Cerebellar cortex (tissue), 1 donor: ENCODE results near the gene E2F4.
A peak's percentile ranks its signal among the peaks of the same experiment; 100 is the strongest.

Experiments used
- DNase-seq: peaks from one replicate; pipeline ENCODE4 v3.0.0-alpha.2; 2015; ENCODE audit warnings: low spot score

E2F4 gene

DNA sequence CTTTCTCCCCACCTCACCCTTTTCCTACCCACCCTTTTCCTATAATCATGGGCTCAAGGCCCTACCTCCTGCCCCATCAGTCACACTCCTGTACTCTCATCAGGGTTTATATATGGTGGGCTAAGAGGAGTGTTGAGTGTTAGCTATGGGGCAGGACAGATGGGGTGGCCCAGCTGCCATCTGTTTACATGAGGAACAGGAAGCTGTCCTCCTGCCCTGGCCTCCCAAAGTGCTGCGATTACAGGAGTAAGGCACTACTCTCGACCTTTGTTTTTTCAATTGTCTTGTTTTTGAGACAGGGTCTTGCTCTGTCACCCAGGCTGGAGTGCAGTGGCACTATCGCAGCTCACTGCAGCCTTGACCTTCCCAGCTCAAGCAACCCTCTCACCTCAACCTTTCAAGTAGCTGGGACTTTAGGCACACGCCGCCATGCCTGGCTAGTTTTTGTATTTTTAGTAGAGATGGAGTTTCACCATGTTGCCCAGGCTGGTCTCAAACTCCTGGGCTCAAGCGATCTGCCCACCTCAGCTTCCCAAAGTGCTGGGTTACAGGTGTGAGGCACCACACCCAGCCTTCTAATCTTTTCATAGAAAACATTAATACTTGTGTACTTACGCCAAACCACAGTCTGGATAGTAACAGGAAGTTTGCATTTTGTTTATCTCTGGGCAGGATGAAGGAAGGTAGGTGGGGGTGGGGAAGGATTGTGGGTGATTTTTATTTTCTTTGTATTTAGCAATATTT is 33.9 kb upstream of the E2F4 start:
- no peak for DNase-seq

DNA sequence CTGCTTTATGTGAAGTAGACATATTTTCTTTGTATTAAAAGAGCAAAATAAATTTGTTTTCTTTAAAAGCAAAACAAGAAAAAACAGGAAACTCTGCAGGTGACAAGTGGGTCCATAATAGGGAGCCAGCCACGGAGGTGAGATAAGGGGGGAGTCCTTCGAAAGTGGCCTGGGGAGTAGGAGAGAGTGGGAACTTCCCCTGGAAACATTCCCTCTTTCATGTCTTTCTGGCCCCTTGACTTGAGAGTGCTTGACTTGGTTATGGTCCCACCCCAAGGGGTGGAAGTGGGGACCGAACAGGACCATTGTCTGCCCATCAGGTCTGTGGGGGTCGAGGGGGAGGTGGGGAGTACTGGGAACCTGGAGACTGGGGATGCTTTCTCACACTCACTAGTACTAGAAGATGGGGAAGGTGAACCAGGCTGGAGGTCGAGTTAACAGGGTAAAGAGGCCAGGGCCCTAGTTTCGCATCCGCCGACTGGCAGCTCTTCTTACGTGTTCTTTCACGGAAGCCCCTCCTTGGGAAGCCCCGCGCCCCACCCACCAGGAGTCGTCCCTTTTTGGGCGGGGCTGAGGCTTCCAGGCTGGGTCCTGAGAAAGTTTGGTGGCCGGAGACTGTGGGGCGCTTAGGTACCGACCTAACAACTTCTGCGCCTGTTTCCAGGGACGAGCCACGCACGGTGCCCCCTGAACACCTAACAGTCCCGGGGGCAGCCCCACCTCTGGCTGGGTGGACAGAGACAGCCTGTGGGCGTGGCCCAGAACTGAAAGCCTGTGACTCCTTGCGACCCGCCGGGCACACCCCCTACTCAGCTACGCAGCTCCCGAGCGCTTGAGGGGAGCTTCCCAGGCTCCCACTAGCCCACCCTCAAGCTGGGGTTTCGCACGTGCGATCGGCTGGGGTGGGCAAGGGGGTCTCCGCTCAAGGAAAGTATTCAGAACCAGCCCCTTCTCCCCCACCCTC is 33.0 kb upstream of the E2F4 start:
- DNase-seq = no peak

GRCh38 chr16:67161595-67162058 is 30.3 kb upstream of the E2F4 start:
- peak; percentile 79 for DNase-seq

- peak; percentile 73 for DNase-seq
Observed at GRCh38 chr16:67162506-67163163, 29.3 kb upstream of the E2F4 start.

- peak; percentile 81 for DNase-seq
Observed at GRCh38 chr16:67163164-67163998, 28.6 kb upstream of the E2F4 start.

GRCh38 chr16:67163999-67164558 is 27.9 kb upstream of the E2F4 start:
- DNase-seq = no peak

DNA sequence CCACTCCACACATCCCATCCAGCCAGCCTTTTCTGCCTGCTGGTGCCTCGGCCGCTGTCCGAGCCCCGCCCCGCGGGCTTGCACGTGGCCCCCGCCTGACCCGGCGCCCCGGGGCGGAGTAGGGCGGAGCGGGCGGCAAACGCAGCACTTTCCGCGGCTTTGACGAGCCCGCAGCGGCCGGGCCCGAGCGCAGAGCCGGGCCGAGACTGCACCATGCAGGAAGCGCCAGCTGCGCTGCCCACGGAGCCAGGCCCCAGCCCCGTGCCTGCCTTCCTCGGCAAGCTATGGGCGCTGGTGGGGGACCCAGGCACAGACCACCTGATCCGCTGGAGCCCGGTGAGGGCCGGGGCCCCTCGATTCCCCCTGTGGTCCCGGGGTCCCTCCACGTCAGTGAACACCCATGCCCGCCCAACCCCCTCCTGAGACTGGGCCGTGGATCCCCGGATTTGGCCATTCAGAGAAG is 27.3 kb upstream of the E2F4 start, which contains the start of gene HSF4:
Gene HSF4 (plus strand): TSS at position 147 of the 463 bp plus-strand sequence. CDS start 67 bp downstream, at position 214.
- peak; percentile 66 for DNase-seq

DNA sequence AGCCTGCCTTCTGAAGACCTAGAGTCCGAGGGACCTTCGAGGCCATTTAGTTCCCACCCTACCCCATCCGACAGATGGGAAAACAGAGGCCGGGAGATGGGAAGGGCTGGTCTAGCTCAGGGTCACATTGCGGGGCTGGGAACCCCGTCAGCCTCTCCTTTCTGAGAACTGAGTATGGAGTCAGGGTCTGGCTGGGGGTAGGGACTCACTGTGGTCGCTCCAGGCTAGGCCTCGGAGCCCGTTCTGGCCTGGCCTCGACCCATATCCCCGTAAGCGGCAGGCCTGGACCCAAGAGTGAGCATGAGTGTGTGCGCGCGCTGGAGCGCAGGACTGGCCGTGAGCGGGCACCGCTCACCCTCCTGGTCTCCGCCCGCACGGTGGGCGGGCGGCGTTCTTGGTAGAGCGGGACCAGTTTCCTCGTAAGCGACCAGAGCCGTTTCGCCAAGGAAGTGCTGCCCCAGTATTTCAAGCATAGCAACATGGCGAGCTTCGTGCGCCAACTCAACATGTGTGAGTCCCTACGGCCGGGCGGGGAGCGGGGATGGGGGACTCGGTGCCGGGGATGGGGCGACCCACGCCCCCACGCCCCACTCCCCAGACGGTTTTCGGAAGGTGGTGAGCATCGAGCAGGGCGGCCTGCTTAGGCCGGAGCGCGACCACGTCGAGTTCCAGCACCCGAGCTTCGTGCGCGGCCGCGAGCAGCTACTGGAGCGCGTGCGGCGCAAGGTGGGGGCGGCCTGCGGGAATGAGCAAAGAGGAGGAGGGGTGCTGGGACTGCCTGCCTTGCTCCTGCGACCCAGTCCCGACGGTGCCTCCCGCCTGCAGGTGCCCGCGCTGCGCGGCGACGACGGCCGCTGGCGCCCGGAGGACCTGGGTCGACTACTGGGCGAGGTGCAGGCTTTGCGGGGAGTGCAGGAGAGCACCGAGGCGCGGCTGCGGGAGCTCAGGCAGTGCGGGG is 26.6 kb upstream of the E2F4 start:
- DNase-seq = no peak

GRCh38 chr16:67166110-67166547 is 25.8 kb upstream of the E2F4 start:
- no peak for DNase-seq

DNA sequence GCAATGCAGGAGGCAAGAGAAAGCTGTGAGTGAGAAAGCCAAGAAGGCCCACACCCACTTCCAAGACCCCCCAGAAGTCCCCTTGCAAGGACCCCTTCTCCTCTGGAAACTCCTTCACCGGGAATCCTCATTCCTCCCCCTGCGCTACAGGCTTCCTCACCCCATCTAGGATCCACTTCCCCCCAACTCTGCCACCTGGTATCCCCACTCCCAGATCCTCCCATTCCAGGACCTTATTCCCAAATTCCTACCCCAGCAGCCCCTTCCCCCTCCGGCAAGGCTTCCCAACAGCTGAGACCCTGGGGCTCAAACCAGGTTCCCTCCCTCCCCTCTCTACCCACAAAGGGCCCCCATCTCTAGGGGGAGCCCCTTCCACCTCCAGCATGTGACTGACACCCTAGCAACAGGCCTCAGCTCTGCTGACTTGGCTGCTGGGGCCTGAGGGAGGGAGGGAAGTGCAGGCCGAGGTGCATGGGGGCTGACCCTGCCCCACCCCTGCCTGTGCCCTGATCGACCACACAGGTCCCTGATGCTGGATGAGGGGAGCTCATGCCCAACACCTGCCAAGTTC is 25.3 kb upstream of the E2F4 start:
- DNase-seq = no peak

DNA sequence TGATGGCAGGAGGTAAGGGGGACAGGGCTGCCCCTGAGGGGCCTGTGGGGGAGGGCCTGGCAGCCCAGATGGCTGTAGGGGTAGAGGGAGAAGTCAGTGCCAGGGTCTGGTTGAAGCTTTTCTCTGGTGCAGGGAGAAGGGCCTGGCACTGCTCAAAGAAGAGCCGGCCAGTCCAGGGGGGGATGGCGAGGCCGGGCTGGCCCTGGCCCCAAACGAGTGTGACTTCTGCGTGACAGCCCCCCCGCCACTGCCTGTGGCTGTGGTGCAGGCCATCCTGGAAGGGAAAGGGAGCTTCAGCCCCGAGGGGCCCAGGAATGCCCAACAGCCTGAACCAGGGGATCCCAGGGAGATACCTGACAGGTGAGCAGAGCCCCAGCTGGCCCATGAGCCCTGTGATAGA is 24.4 kb upstream of the E2F4 start:
- DNase-seq = no peak

DNA sequence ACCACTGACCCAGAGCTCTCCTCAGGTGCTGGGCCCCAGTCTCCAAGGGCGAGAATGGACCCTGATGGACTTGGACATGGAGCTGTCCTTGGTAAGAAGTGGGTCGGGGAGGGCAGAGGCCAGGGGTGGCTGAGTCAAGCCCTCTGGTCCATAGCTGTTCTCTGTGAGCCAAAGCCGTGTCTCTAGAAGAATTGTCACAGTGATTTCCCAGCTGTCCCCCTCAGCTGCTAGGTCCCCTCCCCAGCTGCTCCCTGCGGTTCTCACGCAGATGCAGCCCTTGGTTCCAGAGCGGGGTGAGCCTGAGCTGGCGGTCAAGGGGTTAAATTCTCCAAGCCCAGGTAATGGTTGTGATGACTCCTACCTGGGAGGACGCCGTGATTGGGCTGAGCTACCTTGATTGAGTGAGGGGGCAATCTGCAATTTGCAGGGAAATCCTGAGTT is 22.9 kb upstream of the E2F4 start:
- no peak for DNase-seq

- peak; percentile 81 for DNase-seq
Observed at GRCh38 chr16:67169642-67170167, 22.2 kb upstream of the E2F4 start.

- DNase-seq = peak; percentile 70
Observed at GRCh38 chr16:67170168-67170948, 21.6 kb upstream of the E2F4 start, which contains the start of gene NOL3. TSS of gene NOL3 (plus strand) at chr16:67170538.

DNA sequence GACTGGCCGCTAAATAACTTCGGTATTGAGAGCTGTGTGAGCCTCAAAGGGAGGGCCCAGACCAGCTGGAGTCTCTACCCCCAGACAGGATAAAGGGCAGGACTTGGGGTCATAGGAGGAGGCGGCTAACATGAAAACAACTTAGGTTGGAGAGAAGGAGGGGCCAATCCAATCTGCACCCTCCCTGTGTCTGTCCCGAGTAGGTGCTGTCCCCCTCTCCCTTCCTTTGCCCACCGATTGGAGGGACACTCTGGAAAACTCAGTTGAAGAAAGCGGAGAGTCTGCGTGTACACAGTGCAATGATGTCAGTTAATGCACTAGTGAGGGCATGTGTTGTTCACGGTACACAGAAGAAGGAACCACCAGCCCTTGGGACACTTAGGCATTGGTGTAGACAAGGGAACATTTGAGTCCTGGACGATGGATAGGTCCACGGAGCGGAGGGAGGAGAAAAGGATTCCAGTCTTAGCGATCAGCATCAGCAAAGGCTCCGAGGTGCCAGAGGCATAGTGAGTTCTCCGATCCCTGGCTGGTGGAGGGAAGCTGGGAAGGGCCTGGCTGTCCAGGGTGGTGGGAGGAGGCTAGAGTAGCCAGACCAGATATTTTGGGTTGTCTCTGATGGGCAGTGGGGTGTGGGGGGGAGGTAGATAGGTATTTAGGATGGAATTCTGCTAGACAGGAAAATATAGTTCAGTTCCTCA is 20.9 kb upstream of the E2F4 start:
- DNase-seq = no peak

DNA sequence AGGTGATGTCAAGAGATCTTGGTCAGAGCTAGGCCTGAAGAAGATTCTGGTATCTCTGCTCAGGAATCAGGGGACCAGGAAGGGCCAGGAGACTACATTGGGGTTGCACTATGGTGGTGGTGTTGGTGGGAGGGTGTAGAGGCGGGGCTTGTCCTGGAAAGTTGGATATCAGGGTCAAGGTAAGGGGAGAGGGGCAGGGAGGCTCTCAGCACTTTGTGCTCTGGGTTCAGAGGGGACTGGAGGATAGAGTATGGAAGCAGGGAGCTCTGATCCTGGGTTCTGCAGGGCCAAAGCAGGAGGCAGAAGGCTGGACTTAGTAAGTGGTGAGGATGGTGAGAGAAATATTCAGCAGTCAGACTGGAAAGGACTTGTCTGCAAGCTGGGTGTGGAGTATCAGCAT is 18.6 kb upstream of the E2F4 start:
- DNase-seq = no peak
